Smooth muscle cell (in vitro differentiated cells): ENCODE results near the gene PDXDC1. TPM values are rescaled to one million over a fixed set of nuclear protein-coding genes. Genes with fewer than 3 reads are reported as not detected.

Experiments
- DNase-seq: peaks from one replicate; lab custom pipeline; 2025; ENCODE audit not compliant: unreplicated experiment; lab: John Stamatoyannopoulos, UW
- H2AFZ ChIP-seq: fragments of 200-600 bp; sonication (generic); 2 replicates; pipeline ENCODE4 v1.6.0; 2016; ENCODE audit warnings: antibody characterized with exemption, low read depth, mild to moderate bottlenecking
- H3F3A ChIP-seq: fragments of 200-600 bp; sonication (generic); 2 replicates; pipeline ENCODE4 v1.6.0; 2017; ENCODE audit warnings: antibody characterized with exemption, low read depth
- H3K27ac ChIP-seq: fragments of 200-600 bp; sonication (generic); 2 replicates; pipeline ENCODE4 v1.5.1; 2016; ENCODE audit warnings: low read depth, mild to moderate bottlenecking
- H3K27me3 ChIP-seq: fragments of 200-600 bp; sonication (generic); 2 replicates; pipeline ENCODE4 v1.6.1; 2016; ENCODE audit warnings: low read depth, mild to moderate bottlenecking
- H3K36me3 ChIP-seq: fragments of 200-600 bp; sonication (generic); 2 replicates; pipeline ENCODE4 v1.5.1; 2016; ENCODE audit warnings: low read depth
- H3K4me1 ChIP-seq: fragments of 200-600 bp; sonication (generic); 2 replicates; pipeline ENCODE4 v1.5.1; 2016; ENCODE audit warnings: low read depth
- H3K4me2 ChIP-seq: fragments of 200-600 bp; sonication (generic); 2 replicates; pipeline ENCODE4 v1.6.0; 2016; ENCODE audit warnings: mild to moderate bottlenecking
- H3K4me3 ChIP-seq: fragments of 200-600 bp; sonication (generic); 2 replicates; pipeline ENCODE4 v1.5.1; 2016; ENCODE audit warnings: mild to moderate bottlenecking
- H3K79me2 ChIP-seq: fragments of 200-600 bp; sonication (generic); 2 replicates; pipeline ENCODE4 v1.6.0; 2016; ENCODE audit warnings: low read depth, mild to moderate bottlenecking
- H3K9ac ChIP-seq: fragments of 200-600 bp; sonication (generic); 2 replicates; pipeline ENCODE4 v1.6.0; 2016; ENCODE audit warnings: low read depth
- H3K9me3 ChIP-seq: fragments of 200-600 bp; sonication (generic); replicated peaks from 2 replicates; pipeline ENCODE4 v1.5.1; 2016; ENCODE audit warnings: low read depth
- H4K20me1 ChIP-seq: fragments of 200-600 bp; sonication (generic); 2 replicates; pipeline ENCODE4 v1.6.0; 2016; ENCODE audit warnings: low read depth
- WGBS: methylation state at CpG from one replicate; pipeline ENCODE4 v1.1.7; 2016; ENCODE audit warnings: low lambda C conversion rate; 5-methylcytosine and 5-hydroxymethylcytosine counted together
- polyA plus RNA-seq: library from polyadenylated mRNA; unstranded; fragments of >200 nt; fragmentation: Nextera tagmentation; extraction: Ambion mirVana; gene quantifications from 2 replicates; pipeline ENCODE4 v1.2.1, GENCODE V29; 2016
- total RNA-seq: library from RNA; depleted of rRNA; stranded (reverse); fragments of >200 nt; gene quantifications from 2 replicates; pipeline ENCODE4 v1.2.3, GENCODE V29; 2014
- TF ChIP-seq, protein P1 (sequence below): fragments of 200-600 bp; sonication (generic); IDR thresholded peaks from 2 replicates; pipeline ENCODE4 v1.5.1; 2017; ENCODE audit warnings: borderline replicate concordance, mild to moderate bottlenecking, antibody characterized with exemption; ENCODE audit not compliant: insufficient read depth, poor library complexity, severe bottlenecking

Gene PDXDC1
- total and polyA plus RNA-seq, 2 experiments from 2014 or later: 102 to 113 TPM

DNA sequence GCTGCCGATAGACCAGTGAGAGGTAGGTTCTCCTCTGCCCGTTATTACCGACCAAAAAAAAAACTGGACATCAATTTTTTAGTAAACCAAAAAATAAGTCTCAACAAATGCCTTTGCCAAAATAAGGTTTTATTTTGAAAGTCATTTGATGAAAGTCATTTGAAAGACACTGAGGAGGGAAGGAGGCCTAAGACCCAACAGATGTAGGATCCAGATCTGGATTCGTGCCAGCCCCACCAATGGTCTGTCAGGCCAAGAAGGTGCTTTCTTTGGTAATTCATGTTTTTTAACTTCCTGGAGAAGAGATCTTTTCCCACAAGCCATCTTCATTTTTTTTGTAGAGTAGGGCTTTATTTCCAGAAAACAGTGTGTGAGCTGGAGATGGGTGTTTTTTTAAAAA is 62.9 kb downstream of the PDXDC1 start:
- Histone ChIP-seq H3K79me2 (peaks cover 2% of the 10 kb centered on the region), H3K9me3 (no peaks in the 10 kb centered on the region), H3K27me3 (no peaks in the 10 kb centered on the region), H4K20me1 (peaks cover 22% of the 10 kb centered on the region), H3K9ac (no peak overlapping the region), H3K27ac (no peak overlapping the region), H3K4me3 (no peak overlapping the region), H3F3A (peaks cover 16% of the 10 kb centered on the region), H3K4me1 (no peaks in the 10 kb centered on the region), H3K4me2 (no peak overlapping the region), H2AFZ (no peak overlapping the region), H3K36me3 (peaks cover 38% of the 10 kb centered on the region)
- 97% methylated on average over 4 of the region's 4 CpGs for WGBS
- no peak for DNase-seq
- TF ChIP-seq, protein P1, sequence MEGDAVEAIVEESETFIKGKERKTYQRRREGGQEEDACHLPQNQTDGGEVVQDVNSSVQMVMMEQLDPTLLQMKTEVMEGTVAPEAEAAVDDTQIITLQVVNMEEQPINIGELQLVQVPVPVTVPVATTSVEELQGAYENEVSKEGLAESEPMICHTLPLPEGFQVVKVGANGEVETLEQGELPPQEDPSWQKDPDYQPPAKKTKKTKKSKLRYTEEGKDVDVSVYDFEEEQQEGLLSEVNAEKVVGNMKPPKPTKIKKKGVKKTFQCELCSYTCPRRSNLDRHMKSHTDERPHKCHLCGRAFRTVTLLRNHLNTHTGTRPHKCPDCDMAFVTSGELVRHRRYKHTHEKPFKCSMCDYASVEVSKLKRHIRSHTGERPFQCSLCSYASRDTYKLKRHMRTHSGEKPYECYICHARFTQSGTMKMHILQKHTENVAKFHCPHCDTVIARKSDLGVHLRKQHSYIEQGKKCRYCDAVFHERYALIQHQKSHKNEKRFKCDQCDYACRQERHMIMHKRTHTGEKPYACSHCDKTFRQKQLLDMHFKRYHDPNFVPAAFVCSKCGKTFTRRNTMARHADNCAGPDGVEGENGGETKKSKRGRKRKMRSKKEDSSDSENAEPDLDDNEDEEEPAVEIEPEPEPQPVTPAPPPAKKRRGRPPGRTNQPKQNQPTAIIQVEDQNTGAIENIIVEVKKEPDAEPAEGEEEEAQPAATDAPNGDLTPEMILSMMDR: no peak

DNA sequence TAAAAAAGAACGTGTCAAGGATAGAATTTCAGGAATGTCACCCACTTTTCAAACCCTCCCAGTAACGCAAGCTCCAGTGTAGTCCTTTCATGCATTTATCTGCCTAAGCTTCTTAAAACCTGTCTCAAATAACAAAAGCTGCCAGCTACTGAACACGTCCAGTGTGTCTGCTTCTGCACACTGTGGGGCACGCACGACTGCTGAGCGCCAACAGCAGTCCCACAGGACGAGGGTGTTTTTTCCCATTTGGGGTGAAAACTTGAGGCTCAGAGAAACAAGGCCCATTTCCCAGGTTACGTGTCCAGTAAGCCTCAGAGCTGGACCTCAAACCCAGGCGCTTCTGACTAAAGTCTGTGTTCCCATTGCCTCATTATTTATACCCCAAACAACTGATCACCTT is 63.9 kb downstream of the PDXDC1 start:
- no peak overlapping the region for H3K9ac ChIP-seq
- peaks cover 31% of the 10 kb centered on the region for H3K36me3 ChIP-seq
- TF ChIP-seq, protein P1: no peak
- 91% methylated on average over 9 of the region's 9 CpGs for WGBS
- H3K27me3 ChIP-seq: no peaks in the 10 kb centered on the region
- peaks cover 25% of the 10 kb centered on the region for H4K20me1 ChIP-seq
- H3F3A ChIP-seq: peaks cover 16% of the 10 kb centered on the region
- no peak overlapping the region for H3K4me3 ChIP-seq
- H2AFZ ChIP-seq: no peak overlapping the region
- H3K4me1 ChIP-seq: no peaks in the 10 kb centered on the region
- H3K79me2 ChIP-seq: peaks cover 2% of the 10 kb centered on the region
- no peaks in the 10 kb centered on the region for H3K9me3 ChIP-seq
- no peak for DNase-seq
- H3K4me2 ChIP-seq: no peak overlapping the region
- no peak overlapping the region for H3K27ac ChIP-seq

DNA sequence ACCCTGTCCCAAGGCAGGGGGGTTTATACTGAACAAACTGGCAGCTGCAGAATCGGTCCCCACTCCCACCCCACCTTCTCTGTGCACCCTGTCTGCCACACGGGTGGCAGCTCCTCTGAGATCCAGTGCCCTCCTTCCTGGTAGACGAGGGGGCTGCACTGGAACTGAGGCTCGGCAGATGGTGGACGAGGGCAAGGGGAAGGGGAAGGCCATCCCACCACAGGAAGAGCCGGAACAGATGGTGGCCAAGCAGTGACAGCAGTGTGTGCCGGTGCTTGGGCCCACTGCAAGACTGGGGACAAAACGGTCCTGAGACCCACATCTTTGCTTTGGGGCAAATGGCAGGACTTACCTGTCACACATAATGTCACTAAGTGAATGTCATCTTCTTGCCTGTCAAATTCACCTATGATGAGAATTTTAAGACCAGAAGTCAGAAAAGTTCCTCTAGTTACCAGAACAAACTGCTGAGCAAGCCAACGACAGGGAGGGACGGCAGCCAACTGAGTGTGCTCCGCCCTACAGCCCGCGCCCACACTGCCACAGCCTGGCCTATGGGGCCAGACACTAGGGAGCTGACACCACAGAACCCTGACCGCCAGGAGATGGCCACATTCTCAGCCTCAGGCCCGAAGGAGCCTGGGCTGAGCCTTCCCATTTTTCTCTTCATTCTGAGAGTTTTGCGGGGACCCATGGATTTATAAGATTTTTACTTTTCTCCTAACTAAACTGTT is 66.6 kb downstream of the PDXDC1 start:
- no peak overlapping the region for H3K4me2 ChIP-seq

More for the DNA sequence above, 66.6 kb downstream of the PDXDC1 start:
- H3K27me3 ChIP-seq: no peaks in the 10 kb centered on the region
- no peak overlapping the region for H2AFZ ChIP-seq
- peaks cover 46% of the 10 kb centered on the region for H4K20me1 ChIP-seq
- no peak overlapping the region for H3K4me3 ChIP-seq
- no peak overlapping the region for H3K9ac ChIP-seq
- TF ChIP-seq, protein P1: no peak
- H3K27ac ChIP-seq: no peak overlapping the region
- WGBS: 80% methylated on average over 16 of the region's 16 CpGs
- H3K79me2 ChIP-seq: peaks cover 2% of the 10 kb centered on the region
- DNase-seq: no peak
- no peaks in the 10 kb centered on the region for H3K9me3 ChIP-seq
- H3K36me3 ChIP-seq: peaks cover 17% of the 10 kb centered on the region
- H3K4me1 ChIP-seq: no peaks in the 10 kb centered on the region
- peaks cover 9% of the 10 kb centered on the region for H3F3A ChIP-seq
